HK-2 (cell line): ENCODE measurements around the gene ESD.

Source experiments
- DNase-seq: peaks from one replicate; pipeline ENCODE4 v3.0.0-alpha.2; 2018; ENCODE audit not compliant: unreplicated experiment

ESD gene

DNA sequence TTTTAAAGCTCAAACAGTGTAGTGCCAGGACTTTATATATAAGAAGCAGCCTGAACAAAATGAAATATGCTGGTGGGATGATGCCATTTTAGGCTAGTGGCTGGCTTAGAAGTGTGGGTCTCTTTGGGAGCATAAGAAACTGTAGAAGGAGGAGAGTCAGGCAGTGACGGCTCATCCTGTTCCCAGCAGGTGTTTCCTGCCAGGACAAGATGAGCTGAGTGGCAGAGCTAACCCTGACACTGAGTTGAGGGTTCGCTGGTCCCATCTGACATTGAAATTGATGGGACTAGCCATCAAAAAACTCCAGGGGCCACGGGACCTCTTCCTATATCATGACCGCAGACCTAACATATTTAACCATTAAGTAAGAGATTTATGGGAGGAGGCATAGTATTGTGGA is 51.3 kb downstream of the ESD start:
- no peak for DNase-seq

DNA sequence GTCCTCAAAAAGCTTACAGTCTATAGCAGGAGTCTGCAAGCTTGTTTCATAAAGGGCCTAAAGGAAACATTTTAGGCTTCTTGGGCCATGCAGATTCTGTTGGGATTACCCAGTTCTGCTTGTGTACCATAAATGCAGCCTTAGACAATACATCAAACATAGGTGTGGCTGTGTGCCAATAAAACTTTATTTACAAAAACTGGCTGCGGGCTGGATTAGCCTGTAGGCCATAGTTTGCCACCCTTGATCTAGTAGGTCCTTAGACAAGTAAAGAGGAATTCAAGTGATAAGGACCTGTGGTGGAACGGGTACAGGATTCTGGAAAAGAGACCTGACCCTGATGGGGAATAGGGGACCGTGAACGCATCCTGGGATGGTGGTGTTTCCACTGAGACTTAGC is 51.9 kb downstream of the ESD start:
- no peak for DNase-seq

DNA sequence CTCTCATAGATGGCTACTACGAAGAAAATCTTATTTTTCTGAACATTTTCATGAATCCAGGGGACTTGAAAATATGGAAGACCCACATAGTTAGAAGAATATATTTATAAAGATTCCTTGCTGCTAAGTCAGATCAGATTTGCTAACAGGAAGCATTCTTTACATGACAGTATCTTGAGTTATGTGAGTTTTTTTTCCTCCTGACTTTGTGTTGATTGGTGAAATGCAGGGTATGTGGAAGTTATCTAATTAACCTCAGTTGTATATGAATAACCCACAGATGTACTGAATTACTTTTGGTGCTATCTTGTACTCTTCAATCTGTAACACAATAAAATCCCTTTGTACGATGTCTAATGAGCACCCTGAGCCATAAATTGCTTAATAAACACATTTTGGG is 53.8 kb downstream of the ESD start:
- no peak for DNase-seq

DNA sequence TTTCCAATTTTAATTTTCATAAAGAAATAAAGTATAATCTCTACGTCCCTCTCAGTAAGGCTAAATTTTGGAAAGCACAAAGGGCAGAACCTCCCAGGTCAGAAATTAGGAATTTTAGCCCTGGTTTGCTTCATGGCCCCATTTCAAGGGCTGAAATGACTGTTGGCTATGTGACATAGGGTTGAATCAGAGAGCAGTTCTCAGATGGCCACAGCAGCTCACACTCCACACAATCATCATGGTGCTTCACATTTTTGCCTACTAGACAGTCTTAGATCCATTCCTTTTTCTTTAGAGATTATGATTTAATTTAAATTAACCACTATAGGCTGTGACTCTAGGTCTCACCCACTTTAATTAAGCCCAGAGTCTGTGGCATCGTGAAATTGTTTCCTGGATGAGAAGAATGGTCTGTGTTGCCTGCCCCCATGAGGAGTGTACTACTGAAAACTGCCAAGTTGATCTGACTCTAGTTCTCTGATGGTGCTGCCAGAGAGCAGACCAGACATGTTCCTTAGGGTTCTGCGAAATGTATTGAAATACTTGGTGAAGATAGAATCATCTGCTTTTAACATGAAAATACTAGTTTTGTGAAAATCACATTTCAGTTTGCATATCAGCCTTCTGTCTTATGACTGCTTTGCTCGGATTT is 57.4 kb downstream of the ESD start:
- DNase-seq, result no peak

DNA sequence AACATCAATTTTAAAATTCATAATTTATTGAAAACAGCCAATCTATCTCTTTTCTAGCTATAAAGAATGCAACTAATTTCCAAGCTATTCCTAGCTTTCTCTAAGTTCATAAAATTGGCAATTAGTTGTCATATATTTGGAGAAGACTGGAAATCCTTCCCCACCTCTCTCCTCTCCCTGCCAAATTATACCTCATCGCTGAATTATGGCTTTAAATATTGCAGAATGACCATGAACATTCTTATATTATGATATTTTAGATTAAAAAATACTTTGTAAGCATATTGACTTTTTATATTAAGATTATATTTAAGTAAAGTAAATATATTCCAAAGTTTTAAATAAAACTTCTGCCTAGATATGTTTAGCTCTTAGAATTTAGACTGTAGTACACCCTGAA is 58.2 kb downstream of the ESD start:
- DNase-seq, result no peak

DNA sequence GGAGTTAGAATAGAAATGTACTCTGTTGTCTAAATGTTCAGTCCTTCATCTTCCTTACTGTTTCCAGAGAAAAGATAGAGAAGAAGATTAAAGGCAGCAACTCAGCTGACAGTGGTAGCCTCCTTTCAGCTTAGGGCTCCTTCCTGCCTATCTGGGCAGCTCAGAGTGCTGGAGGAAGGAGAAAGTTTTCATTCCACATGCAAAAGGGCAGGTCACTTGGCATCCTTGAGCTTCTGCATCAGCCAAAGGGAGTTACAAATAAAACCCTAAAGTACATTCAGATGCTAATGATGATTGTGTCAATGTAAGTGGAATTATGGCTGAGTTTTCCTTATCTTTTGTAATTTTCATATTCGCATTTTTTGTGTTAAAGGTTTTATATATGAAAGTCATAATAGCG is 58.9 kb downstream of the ESD start:
- DNase-seq, result no peak

DNA sequence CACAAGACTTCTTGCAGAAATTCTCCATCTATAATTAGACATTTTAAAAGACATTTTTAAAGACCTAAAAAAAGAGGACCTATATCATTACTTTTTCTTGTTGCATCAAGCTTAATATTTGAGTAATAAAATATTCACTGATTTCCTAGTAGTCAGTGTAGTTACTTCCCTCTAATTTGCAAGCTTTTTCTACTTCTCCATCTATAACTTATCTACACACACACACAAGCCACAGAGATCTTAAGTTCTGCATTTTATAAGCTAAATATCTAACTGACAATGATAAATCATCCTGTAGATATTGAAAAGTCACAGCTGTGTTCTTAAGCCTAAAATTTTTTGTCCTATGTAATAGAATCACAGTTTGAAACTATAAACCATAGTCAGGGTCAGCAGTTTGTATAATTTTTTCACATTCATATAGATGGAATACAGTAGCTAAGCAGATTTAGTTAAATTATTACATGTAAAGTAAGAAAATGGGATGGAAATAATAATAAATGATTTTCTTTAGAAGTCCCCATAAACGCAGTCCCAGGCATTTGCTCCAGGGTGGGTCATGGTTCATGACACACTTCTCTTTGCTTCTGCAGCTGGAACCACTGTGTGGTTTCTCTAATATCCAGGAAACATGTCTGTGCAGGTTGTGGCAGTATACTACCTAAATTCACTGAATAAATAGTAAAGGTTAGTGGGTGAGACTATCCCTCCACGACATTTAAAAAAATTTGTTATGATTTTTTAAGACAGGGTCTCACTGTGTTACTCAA is 60.2 kb downstream of the ESD start:
- no peak for DNase-seq

DNA sequence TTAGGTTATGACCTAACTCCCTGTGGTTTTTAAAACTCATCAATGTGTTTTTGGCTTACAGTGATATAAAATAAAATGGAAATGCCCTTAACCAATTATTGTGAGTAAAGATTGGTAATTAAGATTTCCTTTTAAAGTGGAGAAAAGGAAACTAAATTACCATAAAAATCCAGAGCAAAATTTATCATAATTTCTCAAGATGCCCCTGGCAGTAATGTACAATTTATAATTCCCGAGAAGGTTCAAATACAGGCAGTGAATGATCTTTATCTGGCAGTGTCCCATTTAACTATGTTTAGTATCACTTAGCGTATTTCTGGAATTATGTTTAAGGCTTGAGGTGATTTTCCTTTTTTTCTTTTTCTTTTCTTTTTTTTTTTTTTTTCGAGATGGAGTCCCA is 61.5 kb downstream of the ESD start:
- DNase-seq, result no peak

DNA sequence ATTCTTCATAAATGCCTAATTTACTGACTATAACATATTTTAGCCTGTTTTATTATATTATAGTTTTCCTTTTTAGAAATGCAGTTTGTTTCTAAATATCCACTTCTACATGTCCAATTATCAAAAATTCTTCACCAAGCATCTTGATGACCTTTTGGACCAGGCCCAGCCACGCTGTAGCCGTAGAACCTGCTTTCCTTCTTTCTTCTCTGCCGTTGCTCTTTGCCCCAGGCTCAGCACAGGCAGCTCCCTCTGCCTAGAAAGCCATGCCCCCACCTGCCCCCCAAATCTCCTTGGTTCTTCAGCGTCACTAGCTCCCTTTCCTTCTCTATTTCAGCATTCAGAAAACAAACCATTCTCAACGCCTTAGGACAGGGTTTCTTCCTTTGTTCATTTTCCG is 65.4 kb downstream of the ESD start:
- DNase-seq, result no peak

DNA sequence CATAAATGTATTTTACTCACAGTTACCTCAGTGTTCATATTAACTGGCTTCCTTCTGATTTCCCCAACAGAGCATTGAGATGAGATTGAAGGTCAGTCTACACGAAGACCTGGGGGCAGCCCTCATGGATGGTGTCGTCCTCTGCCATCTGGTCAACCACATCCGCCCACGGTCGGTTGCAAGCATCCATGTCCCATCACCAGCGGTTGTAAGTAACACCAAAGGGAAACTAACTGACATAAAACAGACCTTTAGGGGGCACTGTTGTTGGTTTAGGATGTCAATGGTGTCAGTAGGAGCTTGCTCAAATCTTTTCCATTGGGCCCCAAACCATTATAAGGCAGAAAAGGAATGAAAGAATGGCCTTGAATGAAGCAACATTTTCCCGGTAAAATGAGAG is 68.2 kb downstream of the ESD start:
- no peak for DNase-seq

DNA sequence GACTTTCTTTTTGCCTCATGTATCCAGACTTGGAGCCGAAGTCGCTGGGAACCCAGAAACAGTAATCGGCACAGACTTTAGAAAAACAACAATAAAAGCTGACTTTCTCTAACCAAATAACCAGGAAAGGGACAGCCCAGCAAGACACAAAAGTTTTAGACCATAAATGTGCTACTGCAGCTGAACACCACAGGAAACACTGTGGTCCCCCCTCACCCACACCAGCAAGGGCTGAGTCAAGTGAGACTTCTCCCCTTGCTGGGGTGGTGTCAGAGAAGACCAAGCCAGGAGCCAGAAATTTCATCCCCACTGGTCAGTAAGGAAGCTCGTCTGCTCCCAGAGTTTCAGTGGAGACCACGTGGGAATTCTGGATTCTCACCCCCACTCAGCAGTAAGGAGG is 70.6 kb downstream of the ESD start:
- no peak for DNase-seq
